Measurements from ENCODE around the gene PLPP1.
A peak's percentile ranks its signal among the peaks of the same experiment; 100 is the strongest.

PLPP1 gene

GRCh38 chr5:55450050-55450765 is 84.6 kb downstream of the PLPP1 start:
- no peak for DNase-seq (ENCODE audit: low read depth in 2 of 2)

GRCh38 chr5:55446640-55447351 is 88.0 kb downstream of the PLPP1 start:
- no peak for DNase-seq (ENCODE audit: low read depth in 2 of 2)

GRCh38 chr5:55445791-55446190 is 89.0 kb downstream of the PLPP1 start:
- DNase-seq (ENCODE audit: low read depth in 2 of 2) = no peak

- no peak for DNase-seq (ENCODE audit: low read depth in 2 of 2)
These were observed 92.8 kb downstream of the PLPP1 start for GRCh38 chr5:55441954-55442353.

GRCh38 chr5:55441107-55441771 is 93.5 kb downstream of the PLPP1 start:
- DNase-seq (ENCODE audit: low read depth in 2 of 2) = no peak

GRCh38 chr5:55440188-55440646 is 94.5 kb downstream of the PLPP1 start:
- DNase-seq (ENCODE audit: low read depth in 2 of 2) = no peak

- no peak for DNase-seq (ENCODE audit: low read depth in 2 of 2)
These were observed 95.8 kb downstream of the PLPP1 start for GRCh38 chr5:55438998-55439397.

GRCh38 chr5:55437859-55438206 is 96.9 kb downstream of the PLPP1 start:
- DNase-seq (ENCODE audit: low read depth in 2 of 2) = no peak

GRCh38 chr5:55437452-55437851 is 97.3 kb downstream of the PLPP1 start:
- no peak for DNase-seq (ENCODE audit: low read depth in 2 of 2)

GRCh38 chr5:55432549-55432948 is 102.2 kb downstream of the PLPP1 start:
- DNase-seq (ENCODE audit: low read depth in 2 of 2) = no peak

- DNase-seq (ENCODE audit: low read depth in 2 of 2) = no peak
These were observed 105.0 kb downstream of the PLPP1 start for GRCh38 chr5:55429613-55430253.

GRCh38 chr5:55429221-55429612 is 105.5 kb downstream of the PLPP1 start:
- DNase-seq (ENCODE audit: low read depth in 2 of 2) = no peak

GRCh38 chr5:55427157-55427556 is 107.6 kb downstream of the PLPP1 start:
- no peak for DNase-seq (ENCODE audit: low read depth in 2 of 2)

GRCh38 chr5:55426455-55426854 is 108.3 kb downstream of the PLPP1 start:
- DNase-seq (ENCODE audit: low read depth in 2 of 2) = no peak

- peak in 1 of 2 donors; percentile 29 for DNase-seq (ENCODE audit: low read depth in 2 of 2)
These were observed 113.7 kb downstream of the PLPP1 start for GRCh38 chr5:55421074-55421529.

- DNase-seq (ENCODE audit: low read depth in 2 of 2) = no peak
These were observed 115.5 kb downstream of the PLPP1 start for GRCh38 chr5:55418994-55419968.

GRCh38 chr5:55416306-55416705 is 118.5 kb downstream of the PLPP1 start:
- no peak for DNase-seq (ENCODE audit: low read depth in 2 of 2)

- DNase-seq (ENCODE audit: low read depth in 2 of 2) = no peak
These were observed 119.7 kb downstream of the PLPP1 start for GRCh38 chr5:55415071-55415470.

- no peak for DNase-seq (ENCODE audit: low read depth in 2 of 2)
These were observed 121.1 kb downstream of the PLPP1 start for GRCh38 chr5:55413644-55414043.

- no peak for DNase-seq (ENCODE audit: low read depth in 2 of 2)
These were observed 122.9 kb downstream of the PLPP1 start for GRCh38 chr5:55411876-55412275.

- no peak for DNase-seq (ENCODE audit: low read depth in 2 of 2)
These were observed 123.9 kb downstream of the PLPP1 start for GRCh38 chr5:55410845-55411244.

Data from stimulated activated CD4-positive, alpha-beta T cell treated with anti-CD3 and anti-CD28 coated beads, Interleukin-15, amount 100 ng/mL, for 48 hours (primary cell).